Measurements from ENCODE around the gene NUDT2. TPM values are rescaled to one million over a fixed set of nuclear protein-coding genes. Genes with fewer than 3 reads are reported as not detected.
A peak's percentile ranks its signal among the peaks of the same experiment; 100 is the strongest.

Gene NUDT2
- total RNA-seq (ENCODE audit: unreplicated experiment), result 7.2 TPM
- long read RNA-seq, transcript NUDT2-201 (4 exons, 960 nt), result major isoform, 7 of 10 reads
- long read RNA-seq, partial matches to known transcripts, result 0 of 10 reads
- long read RNA-seq, other reads (novel, unspliced or antisense), result 3 of 10 reads

GRCh38 chr9:34328987-34329832 lies at the start of gene NUDT2, which contains the start of gene KIF24:
TSS of gene NUDT2 (plus strand) at chr9:34329569. CDS start at chr9:34339040, 9,471 bp downstream.
TSS of gene KIF24 (minus strand) at chr9:34329268. CDS start at chr9:34311346, 17,922 bp downstream.
- Mint-ChIP-seq H3K9me3 (ENCODE audit: unreplicated experiment) (peaks cover 4% of the 10 kb centered on the region), H3K4me1 (ENCODE audit: low read depth, unreplicated experiment) (peaks cover 16% of the 10 kb centered on the region), H3K27me3 (ENCODE audit: unreplicated experiment) (peaks cover 3% of the 10 kb centered on the region), H3K36me3 (ENCODE audit: unreplicated experiment) (no peaks in the 10 kb centered on the region), H3K4me3 (ENCODE audit: unreplicated experiment) (peak within 1 kb of the TSS; percentile 95), H3K27ac (ENCODE audit: unreplicated experiment) (peak within 1 kb of the TSS; percentile 94)
- peak; percentile 95 for DNase-seq
- no peak for TF ChIP-seq CTCF (IDR thresholded peaks at IDR 0.05; ENCODE audit: partially characterized antibody, unreplicated experiment)

- H3K27me3 Mint-ChIP-seq (ENCODE audit: unreplicated experiment), result no peaks in the 10 kb centered on the region
- H3K36me3 Mint-ChIP-seq (ENCODE audit: unreplicated experiment), result no peaks in the 10 kb centered on the region
- no peak overlapping the region for H3K27ac Mint-ChIP-seq (ENCODE audit: unreplicated experiment)
- DNase-seq, result no peak
- no peaks in the 10 kb centered on the region for H3K4me1 Mint-ChIP-seq (ENCODE audit: low read depth, unreplicated experiment)
- no peak overlapping the region for H3K4me3 Mint-ChIP-seq (ENCODE audit: unreplicated experiment)
- TF ChIP-seq CTCF (IDR thresholded peaks at IDR 0.05; ENCODE audit: partially characterized antibody, unreplicated experiment), result no peak
- peaks cover 1% of the 10 kb centered on the region for H3K9me3 Mint-ChIP-seq (ENCODE audit: unreplicated experiment)
These were observed 47.3 kb upstream of the NUDT2 start for GRCh38 chr9:34282096-34282495.

- DNase-seq, result no peak
- Mint-ChIP-seq H3K4me1 (ENCODE audit: low read depth, unreplicated experiment) (no peaks in the 10 kb centered on the region), H3K27me3 (ENCODE audit: unreplicated experiment) (peaks cover 3% of the 10 kb centered on the region), H3K4me3 (ENCODE audit: unreplicated experiment) (no peak overlapping the region), H3K27ac (ENCODE audit: unreplicated experiment) (no peak overlapping the region), H3K9me3 (ENCODE audit: unreplicated experiment) (no peaks in the 10 kb centered on the region), H3K36me3 (ENCODE audit: unreplicated experiment) (no peaks in the 10 kb centered on the region)
- no peak for TF ChIP-seq CTCF (IDR thresholded peaks at IDR 0.05; ENCODE audit: partially characterized antibody, unreplicated experiment)
These were observed 40.2 kb upstream of the NUDT2 start for GRCh38 chr9:34289159-34289558.

GRCh38 chr9:34291023-34291422 lies 38.3 kb upstream of the NUDT2 start:
- DNase-seq, result no peak
- H3K9me3 Mint-ChIP-seq (ENCODE audit: unreplicated experiment), result no peaks in the 10 kb centered on the region
- H3K27ac Mint-ChIP-seq (ENCODE audit: unreplicated experiment), result no peak overlapping the region
- no peaks in the 10 kb centered on the region for H3K36me3 Mint-ChIP-seq (ENCODE audit: unreplicated experiment)
- no peak overlapping the region for H3K4me3 Mint-ChIP-seq (ENCODE audit: unreplicated experiment)
- H3K27me3 Mint-ChIP-seq (ENCODE audit: unreplicated experiment), result peaks cover 3% of the 10 kb centered on the region
- H3K4me1 Mint-ChIP-seq (ENCODE audit: low read depth, unreplicated experiment), result no peaks in the 10 kb centered on the region
- no peak for TF ChIP-seq CTCF (IDR thresholded peaks at IDR 0.05; ENCODE audit: partially characterized antibody, unreplicated experiment)

- H3K27me3 Mint-ChIP-seq (ENCODE audit: unreplicated experiment), result peaks cover 3% of the 10 kb centered on the region
- no peak overlapping the region for H3K27ac Mint-ChIP-seq (ENCODE audit: unreplicated experiment)
- no peaks in the 10 kb centered on the region for H3K36me3 Mint-ChIP-seq (ENCODE audit: unreplicated experiment)
- H3K9me3 Mint-ChIP-seq (ENCODE audit: unreplicated experiment), result no peaks in the 10 kb centered on the region
- TF ChIP-seq CTCF (IDR thresholded peaks at IDR 0.05; ENCODE audit: partially characterized antibody, unreplicated experiment), result no peak
- no peak for DNase-seq
- no peak overlapping the region for H3K4me3 Mint-ChIP-seq (ENCODE audit: unreplicated experiment)
- H3K4me1 Mint-ChIP-seq (ENCODE audit: low read depth, unreplicated experiment), result no peaks in the 10 kb centered on the region
These were observed 37.9 kb upstream of the NUDT2 start for GRCh38 chr9:34291423-34291822.
